ENCODE data around the gene TBC1D9.

The TBC1D9 gene

GRCh38 chr4:140720387-140721304 is 35.5 kb downstream of the TBC1D9 start:
- DNase-seq (ENCODE audit: low spot score): no peak

GRCh38 chr4:140719686-140720085 is 36.5 kb downstream of the TBC1D9 start:
- DNase-seq (ENCODE audit: low spot score): no peak

- no peak for DNase-seq (ENCODE audit: low spot score)
These were observed 37.2 kb downstream of the TBC1D9 start for GRCh38 chr4:140719022-140719421.

- DNase-seq (ENCODE audit: low spot score): no peak
These were observed 37.8 kb downstream of the TBC1D9 start for GRCh38 chr4:140718241-140718952.

- DNase-seq (ENCODE audit: low spot score): no peak
These were observed 38.9 kb downstream of the TBC1D9 start for GRCh38 chr4:140717313-140717712.

- DNase-seq (ENCODE audit: low spot score): no peak
These were observed 41.1 kb downstream of the TBC1D9 start for GRCh38 chr4:140715119-140715518.

- DNase-seq (ENCODE audit: low spot score): no peak
These were observed 44.3 kb downstream of the TBC1D9 start for GRCh38 chr4:140711910-140712309.

- DNase-seq (ENCODE audit: low spot score): no peak
These were observed 45.1 kb downstream of the TBC1D9 start for GRCh38 chr4:140710908-140711622.

GRCh38 chr4:140707325-140707724 is 48.9 kb downstream of the TBC1D9 start:
- DNase-seq (ENCODE audit: low spot score): no peak

GRCh38 chr4:140706665-140707064 is 49.5 kb downstream of the TBC1D9 start:
- DNase-seq (ENCODE audit: low spot score): no peak

- DNase-seq (ENCODE audit: low spot score): no peak
These were observed 49.9 kb downstream of the TBC1D9 start for GRCh38 chr4:140706276-140706625.

- no peak for DNase-seq (ENCODE audit: low spot score)
These were observed 50.4 kb downstream of the TBC1D9 start for GRCh38 chr4:140705625-140706275.

- DNase-seq (ENCODE audit: low spot score): no peak
These were observed 51.2 kb downstream of the TBC1D9 start for GRCh38 chr4:140704964-140705363.

- DNase-seq (ENCODE audit: low spot score): no peak
These were observed 51.7 kb downstream of the TBC1D9 start for GRCh38 chr4:140704392-140704960.

- DNase-seq (ENCODE audit: low spot score): no peak
These were observed 52.7 kb downstream of the TBC1D9 start for GRCh38 chr4:140703463-140703862.

GRCh38 chr4:140702096-140702757 is 54.0 kb downstream of the TBC1D9 start:
- DNase-seq (ENCODE audit: low spot score): no peak

GRCh38 chr4:140701071-140701470 is 55.1 kb downstream of the TBC1D9 start:
- DNase-seq (ENCODE audit: low spot score): no peak

- no peak for DNase-seq (ENCODE audit: low spot score)
These were observed 58.2 kb downstream of the TBC1D9 start for GRCh38 chr4:140697709-140698560.

- DNase-seq (ENCODE audit: low spot score): no peak
These were observed 60.7 kb downstream of the TBC1D9 start for GRCh38 chr4:140695483-140695882.

GRCh38 chr4:140693562-140693961 is 62.6 kb downstream of the TBC1D9 start:
- no peak for DNase-seq (ENCODE audit: low spot score)
